K562 (cell line): ENCODE measurements around the gene DHPS. TPM values are rescaled to one million over a fixed set of nuclear protein-coding genes. Genes with fewer than 3 reads are reported as not detected.

Experiments used
- BMI1 ChIP-seq: fragments of 150-350 bp; IDR thresholded peaks from 2 replicates; pipeline ENCODE4 v1.6.1; 2014; ENCODE audit warnings: low read length
- CHCHD3 ChIP-seq: fragments of 250-450 bp; sonication (Bioruptor Pico); IDR thresholded peaks from 2 replicates; pipeline ENCODE4 v2.1.2; 2022; ENCODE audit warnings: mild to moderate bottlenecking
- CREB5 ChIP-seq: fragments of 250-450 bp; sonication (Bioruptor Pico); IDR thresholded peaks from 2 replicates; pipeline ENCODE4 v1.5.0; 2020; ENCODE audit warnings: mild to moderate bottlenecking
- CREM ChIP-seq: IDR thresholded peaks from 2 replicates; pipeline ENCODE4 v1.6.1; 2014; ENCODE audit warnings: antibody characterized with exemption, low read depth
- L3MBTL2 ChIP-seq: fragments of 450-650 bp; IDR thresholded peaks from 2 replicates; pipeline ENCODE4 v1.6.1; 2016; ENCODE audit warnings: mild to moderate bottlenecking, moderate library complexity
- MCM5 ChIP-seq: fragments of 450-650 bp; IDR thresholded peaks from 2 replicates; pipeline ENCODE4 v1.6.1; 2016; ENCODE audit warnings: low read depth
- MTF1 ChIP-seq: fragments of 250-450 bp; sonication (Bioruptor Pico); IDR thresholded peaks from 2 replicates; pipeline ENCODE4 v1.9.0; 2021; ENCODE audit warnings: moderate library complexity, mild to moderate bottlenecking, inconsistent platforms, borderline replicate concordance
- MXD1 ChIP-seq: fragments of 250-450 bp; sonication (Bioruptor Pico); IDR thresholded peaks from 2 replicates; pipeline ENCODE4 v1.8.0; 2021; ENCODE audit warnings: borderline replicate concordance, mild to moderate bottlenecking, moderate library complexity; ENCODE audit not compliant: poor library complexity, severe bottlenecking
- PURB ChIP-seq: sonication (generic); formaldehyde crosslinking; IDR thresholded peaks from 2 replicates; pipeline ENCODE4 v1.9.0; 2021; ENCODE audit warnings: low read depth, mild to moderate bottlenecking, missing genetic modification reagents
- SETDB1 ChIP-seq: IDR thresholded peaks from one replicate; pipeline ENCODE4 v1.6.1; 2012; ENCODE audit warnings: low read length, control low read depth, inconsistent platforms
- SREBF2 ChIP-seq: sonication (generic); formaldehyde crosslinking; IDR thresholded peaks from 2 replicates; pipeline ENCODE4 v1.4.0; 2020; ENCODE audit warnings: mild to moderate bottlenecking, missing genetic modification reagents
- TCF7 ChIP-seq: sonication (generic); IDR thresholded peaks from 2 replicates; pipeline ENCODE4 v1.6.1; 2016; ENCODE audit warnings: antibody characterized with exemption, borderline replicate concordance
- TRIM24 ChIP-seq, 2 experiments: fragments of 450-650 bp; IDR thresholded peaks; 2 replicates each; pipeline ENCODE4 v1.6.1; 2016
- ZBTB8A ChIP-seq: fragments of 450-650 bp; IDR thresholded peaks from 2 replicates; pipeline ENCODE4 v1.6.1; 2018; ENCODE audit warnings: mild to moderate bottlenecking, moderate library complexity; ENCODE audit not compliant: partially characterized antibody
- ZNF274 ChIP-seq: IDR thresholded peaks from 2 replicates; pipeline ENCODE4 v1.6.1; 2011; ENCODE audit warnings: low read depth, mild to moderate bottlenecking, low read length, moderate library complexity, borderline replicate concordance
- ZNF583 ChIP-seq: fragments of 250-450 bp; sonication (Bioruptor Pico); IDR thresholded peaks from 2 replicates; pipeline ENCODE4 v1.4.0; 2020
- polyA plus RNA-seq, 8 experiments: library from polyadenylated mRNA; depleted of rRNA in 4 of 8; stranded (reverse) in 5 of 8; unstranded in 3 of 8; fragments of >200 nt; fragmentation: Nextera tagmentation in 2 of 8; fragmentation: Illumina TruSeq in 1 of 8; extraction: Ambion mirVana in 2 of 8; extraction: Trizol in 1 of 8; gene quantifications; 2 replicates each; pipeline versions ENCODE4 v1.2.1 to v1.2.3, GENCODE V29; 2011 to 2014; ENCODE audit warnings: inconsistent platforms in 1 of 8, missing spikeins in 1 of 8
- total RNA-seq, 7 experiments: library from RNA; depleted of rRNA in 6 of 7; stranded (reverse); fragments of >200 nt in 6 of 7; fragmentation: Illumina TruSeq in 2 of 7; extraction: Trizol in 2 of 7; gene quantifications; 2 replicates each; pipeline versions ENCODE4 v1.2.1 to v1.2.3, GENCODE V29; 2011 to 2021; ENCODE audit warnings: low replicate concordance in 1 of 7
- TF ChIP-seq, protein P1 (sequence below): IDR thresholded peaks from 2 replicates; pipeline ENCODE4 v1.6.1; 2012; ENCODE audit warnings: low read depth, low read length, improper control_type of control experiment, borderline replicate concordance
- TF ChIP-seq, protein P2 (sequence below), 2 experiments: fragments of 450-650 bp; IDR thresholded peaks; 2 replicates each; pipeline ENCODE4 v1.6.1; 2018; ENCODE audit warnings: mild to moderate bottlenecking in 2 of 2, low read depth in 1 of 2; ENCODE audit not compliant: partially characterized antibody in 2 of 2
- TF ChIP-seq, protein P3 (sequence below): fragments of 250-450 bp; sonication (Bioruptor Pico); IDR thresholded peaks from 2 replicates; pipeline ENCODE4 v1.9.0; 2021; ENCODE audit warnings: mild to moderate bottlenecking

Gene DHPS
- total and polyA plus RNA-seq, 9 of the 15 experiments (the other 6 are each of a cell fraction or from before 2014, with no cell fraction given), result 47.1 to 110 (median 79.9) TPM

DNA sequence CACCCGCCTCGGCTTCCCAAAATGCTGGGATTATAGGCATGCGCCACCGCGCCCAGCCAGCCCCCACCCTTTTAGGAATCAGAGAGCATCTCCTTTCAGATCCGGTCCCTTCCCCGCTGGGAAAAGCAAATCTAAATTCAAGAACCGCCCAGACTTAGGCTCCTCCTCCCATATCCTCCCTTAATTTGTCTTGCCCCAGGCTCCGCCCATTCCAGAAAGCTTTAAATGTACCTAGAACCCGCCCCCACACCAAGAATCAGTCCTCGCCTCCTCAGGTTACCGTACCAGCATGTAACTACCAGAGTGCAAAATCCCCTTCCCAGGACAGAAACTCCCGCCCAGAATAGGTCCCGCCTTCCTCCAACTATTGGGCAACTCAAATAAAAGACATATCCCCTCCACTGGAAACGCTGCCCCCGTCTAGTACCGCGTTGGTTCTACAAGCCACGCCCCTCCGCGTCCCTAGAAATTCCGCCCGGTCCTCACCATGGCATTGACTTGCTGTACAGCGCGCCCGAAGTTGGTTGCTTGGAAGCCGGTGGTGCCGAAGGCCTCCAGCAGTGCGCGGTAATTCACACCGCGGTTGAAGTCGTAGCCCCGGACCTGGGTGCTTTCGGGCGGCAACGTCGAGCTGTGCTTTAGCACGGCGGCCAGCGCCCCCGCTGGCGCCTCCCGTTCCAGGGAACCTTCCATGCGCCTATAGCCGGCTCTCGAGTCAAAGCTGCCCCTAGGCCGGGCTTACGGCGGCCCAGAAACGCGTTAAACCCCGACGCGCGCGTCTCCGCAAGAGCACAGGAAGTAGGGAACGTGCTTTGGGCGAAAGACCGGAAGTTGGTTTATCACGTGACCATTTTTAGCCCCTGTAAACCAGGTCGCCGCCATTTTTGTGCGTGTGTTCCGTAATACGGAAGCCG is at the start of gene DHPS (continued):
- TF ChIP-seq, protein P1, sequence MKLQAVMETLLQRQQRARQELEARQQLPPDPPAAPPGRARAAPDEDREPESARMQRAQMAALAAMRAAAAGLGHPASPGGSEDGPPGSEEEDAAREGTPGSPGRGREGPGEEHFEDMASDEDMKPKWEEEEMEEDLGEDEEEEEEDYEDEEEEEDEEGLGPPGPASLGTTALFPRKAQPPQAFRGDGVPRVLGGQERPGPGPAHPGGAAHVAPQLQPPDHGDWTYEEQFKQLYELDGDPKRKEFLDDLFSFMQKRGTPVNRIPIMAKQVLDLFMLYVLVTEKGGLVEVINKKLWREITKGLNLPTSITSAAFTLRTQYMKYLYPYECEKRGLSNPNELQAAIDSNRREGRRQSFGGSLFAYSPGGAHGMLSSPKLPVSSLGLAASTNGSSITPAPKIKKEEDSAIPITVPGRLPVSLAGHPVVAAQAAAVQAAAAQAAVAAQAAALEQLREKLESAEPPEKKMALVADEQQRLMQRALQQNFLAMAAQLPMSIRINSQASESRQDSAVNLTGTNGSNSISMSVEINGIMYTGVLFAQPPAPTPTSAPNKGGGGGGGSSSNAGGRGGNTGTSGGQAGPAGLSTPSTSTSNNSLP, result peak; percentile 56; the same call in 1 of the 2 replicates
- no peak for TF ChIP-seq ZBTB8A
- TF ChIP-seq L3MBTL2, result peak; percentile 95
- no peak for TF ChIP-seq MTF1
- no peak for TF ChIP-seq ZNF274
- TF ChIP-seq SREBF2 (CRISPR knock-in tag), result no peak
- no peak for TF ChIP-seq CREB5
- peak; percentile 52; the same call in 1 of the 2 replicates for TF ChIP-seq ZNF583 (CRISPR knock-in tag)
- no peak for TF ChIP-seq SETDB1
- TF ChIP-seq, protein P2, sequence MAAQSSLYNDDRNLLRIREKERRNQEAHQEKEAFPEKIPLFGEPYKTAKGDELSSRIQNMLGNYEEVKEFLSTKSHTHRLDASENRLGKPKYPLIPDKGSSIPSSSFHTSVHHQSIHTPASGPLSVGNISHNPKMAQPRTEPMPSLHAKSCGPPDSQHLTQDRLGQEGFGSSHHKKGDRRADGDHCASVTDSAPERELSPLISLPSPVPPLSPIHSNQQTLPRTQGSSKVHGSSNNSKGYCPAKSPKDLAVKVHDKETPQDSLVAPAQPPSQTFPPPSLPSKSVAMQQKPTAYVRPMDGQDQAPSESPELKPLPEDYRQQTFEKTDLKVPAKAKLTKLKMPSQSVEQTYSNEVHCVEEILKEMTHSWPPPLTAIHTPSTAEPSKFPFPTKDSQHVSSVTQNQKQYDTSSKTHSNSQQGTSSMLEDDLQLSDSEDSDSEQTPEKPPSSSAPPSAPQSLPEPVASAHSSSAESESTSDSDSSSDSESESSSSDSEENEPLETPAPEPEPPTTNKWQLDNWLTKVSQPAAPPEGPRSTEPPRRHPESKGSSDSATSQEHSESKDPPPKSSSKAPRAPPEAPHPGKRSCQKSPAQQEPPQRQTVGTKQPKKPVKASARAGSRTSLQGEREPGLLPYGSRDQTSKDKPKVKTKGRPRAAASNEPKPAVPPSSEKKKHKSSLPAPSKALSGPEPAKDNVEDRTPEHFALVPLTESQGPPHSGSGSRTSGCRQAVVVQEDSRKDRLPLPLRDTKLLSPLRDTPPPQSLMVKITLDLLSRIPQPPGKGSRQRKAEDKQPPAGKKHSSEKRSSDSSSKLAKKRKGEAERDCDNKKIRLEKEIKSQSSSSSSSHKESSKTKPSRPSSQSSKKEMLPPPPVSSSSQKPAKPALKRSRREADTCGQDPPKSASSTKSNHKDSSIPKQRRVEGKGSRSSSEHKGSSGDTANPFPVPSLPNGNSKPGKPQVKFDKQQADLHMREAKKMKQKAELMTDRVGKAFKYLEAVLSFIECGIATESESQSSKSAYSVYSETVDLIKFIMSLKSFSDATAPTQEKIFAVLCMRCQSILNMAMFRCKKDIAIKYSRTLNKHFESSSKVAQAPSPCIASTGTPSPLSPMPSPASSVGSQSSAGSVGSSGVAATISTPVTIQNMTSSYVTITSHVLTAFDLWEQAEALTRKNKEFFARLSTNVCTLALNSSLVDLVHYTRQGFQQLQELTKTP (IDR thresholded peaks at IDR 0.05; ENCODE audit: low read depth in 1 of 2, partially characterized antibody in 2 of 2), result peak in 1 of 2 experiments; percentile 85
- TF ChIP-seq, protein P3, sequence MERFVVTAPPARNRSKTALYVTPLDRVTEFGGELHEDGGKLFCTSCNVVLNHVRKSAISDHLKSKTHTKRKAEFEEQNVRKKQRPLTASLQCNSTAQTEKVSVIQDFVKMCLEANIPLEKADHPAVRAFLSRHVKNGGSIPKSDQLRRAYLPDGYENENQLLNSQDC (CRISPR knock-in tag), result no peak
- peak; percentile 41 to 50; a peak in 2 of 4 replicates for TF ChIP-seq TRIM24 (IDR thresholded peaks at IDR 0.05)
- TF ChIP-seq CHCHD3 (CRISPR knock-in tag), result no peak
- TF ChIP-seq MXD1 (CRISPR knock-in tag), result no peak
- peak; percentile 66 for TF ChIP-seq CREM
- no peak for TF ChIP-seq MCM5
- TF ChIP-seq BMI1, result no peak
- peak; percentile 8; the same call in 1 of the 2 replicates for TF ChIP-seq TCF7
- TF ChIP-seq PURB (CRISPR knock-in tag), result no peak
